Fibroblast of villous mesenchyme (primary cell): ENCODE measurements around the gene LRIF1. TPM values are rescaled to one million over a fixed set of nuclear protein-coding genes. Genes with fewer than 3 reads are reported as not detected.

Experiments used
- DNase-seq: peaks from one replicate; pipeline ENCODE4 v3.0.0-alpha.2; 2010; ENCODE audit warnings: low read depth
- H3K4me3 ChIP-seq: 2 replicates; pipeline ENCODE4 v1.5.1; 2011; ENCODE audit warnings: low read depth, mild to moderate bottlenecking, low read length
- total RNA-seq: library from RNA; depleted of rRNA; stranded (reverse); fragments of >200 nt; gene quantifications from 2 replicates; pipeline ENCODE4 v1.2.3, GENCODE V29; 2012
- TF ChIP-seq, protein P1 (sequence below): IDR thresholded peaks from 2 replicates; pipeline ENCODE4 v1.5.1; 2012; ENCODE audit warnings: low read depth, mild to moderate bottlenecking, low read length; ENCODE audit not compliant: insufficient read depth

LRIF1 gene
- total RNA-seq, 1 donor: 19.4 TPM

DNA sequence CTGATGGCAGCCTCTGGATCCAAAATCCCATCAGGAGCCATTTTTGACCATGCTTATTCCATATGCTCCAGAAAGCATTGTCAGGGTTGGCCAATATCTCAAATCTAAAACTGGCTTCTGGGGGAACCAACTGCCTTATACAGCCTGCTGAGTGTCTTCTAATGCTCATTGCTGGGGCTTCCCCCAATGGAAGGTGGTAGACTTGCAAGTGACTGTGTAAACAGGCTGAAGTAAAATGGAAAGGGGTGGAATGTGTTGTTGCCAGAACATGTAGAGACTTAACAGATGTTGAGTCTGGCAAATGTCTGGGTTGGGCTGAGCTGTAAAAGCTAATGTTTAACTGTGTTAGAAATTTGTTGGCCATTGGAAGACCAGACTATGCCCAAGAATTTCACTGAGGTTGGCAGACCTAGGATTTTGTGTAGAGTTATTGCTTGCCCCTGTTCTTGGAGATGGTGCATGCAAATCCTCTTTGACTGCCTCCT is 22.7 kb upstream of the LRIF1 start:
- H3K4me3 ChIP-seq: no peak overlapping the region
- TF ChIP-seq, protein P1, sequence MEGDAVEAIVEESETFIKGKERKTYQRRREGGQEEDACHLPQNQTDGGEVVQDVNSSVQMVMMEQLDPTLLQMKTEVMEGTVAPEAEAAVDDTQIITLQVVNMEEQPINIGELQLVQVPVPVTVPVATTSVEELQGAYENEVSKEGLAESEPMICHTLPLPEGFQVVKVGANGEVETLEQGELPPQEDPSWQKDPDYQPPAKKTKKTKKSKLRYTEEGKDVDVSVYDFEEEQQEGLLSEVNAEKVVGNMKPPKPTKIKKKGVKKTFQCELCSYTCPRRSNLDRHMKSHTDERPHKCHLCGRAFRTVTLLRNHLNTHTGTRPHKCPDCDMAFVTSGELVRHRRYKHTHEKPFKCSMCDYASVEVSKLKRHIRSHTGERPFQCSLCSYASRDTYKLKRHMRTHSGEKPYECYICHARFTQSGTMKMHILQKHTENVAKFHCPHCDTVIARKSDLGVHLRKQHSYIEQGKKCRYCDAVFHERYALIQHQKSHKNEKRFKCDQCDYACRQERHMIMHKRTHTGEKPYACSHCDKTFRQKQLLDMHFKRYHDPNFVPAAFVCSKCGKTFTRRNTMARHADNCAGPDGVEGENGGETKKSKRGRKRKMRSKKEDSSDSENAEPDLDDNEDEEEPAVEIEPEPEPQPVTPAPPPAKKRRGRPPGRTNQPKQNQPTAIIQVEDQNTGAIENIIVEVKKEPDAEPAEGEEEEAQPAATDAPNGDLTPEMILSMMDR: no peak
- no peak for DNase-seq

DNA sequence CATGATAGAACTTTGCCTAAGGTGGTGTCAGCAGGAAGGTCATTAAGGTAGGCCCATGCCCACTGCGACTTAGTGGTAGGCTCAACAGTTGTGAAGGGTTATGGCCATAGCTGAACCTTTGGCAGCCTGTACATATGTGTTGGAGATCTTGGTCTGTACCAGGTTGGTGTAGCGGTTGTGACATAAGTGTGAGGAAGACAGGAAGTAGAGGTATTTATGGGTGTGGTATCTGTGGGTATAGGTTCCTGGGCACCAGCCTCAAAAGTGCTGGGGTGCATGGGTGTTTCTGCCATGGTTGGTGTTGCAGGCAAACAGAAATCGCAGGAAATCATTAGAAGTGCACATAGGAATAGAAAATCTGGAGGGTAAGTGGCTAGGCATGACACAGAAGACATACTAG is 18.6 kb upstream of the LRIF1 start:
- TF ChIP-seq, protein P1: no peak
- H3K4me3 ChIP-seq: no peak overlapping the region

DNA sequence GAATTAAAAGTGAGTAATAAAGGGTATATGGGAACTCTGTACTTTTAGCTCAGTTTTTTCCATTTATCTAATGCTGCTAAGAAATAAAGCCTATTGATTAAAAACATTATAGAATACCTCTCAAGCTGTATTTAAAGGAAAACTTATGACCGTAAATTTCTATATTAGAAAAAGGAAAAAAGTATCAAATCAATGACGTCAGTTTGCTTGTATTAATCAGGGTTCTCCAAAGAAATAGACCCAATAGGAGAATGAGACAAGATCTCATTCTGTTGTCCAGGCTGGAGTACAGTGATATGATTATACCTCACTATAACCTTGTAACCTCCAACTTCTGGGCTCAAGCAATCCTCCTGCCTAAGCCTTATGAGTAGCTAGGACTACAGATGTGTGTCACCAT is 15.4 kb upstream of the LRIF1 start:
- TF ChIP-seq, protein P1: no peak
- DNase-seq: no peak
- H3K4me3 ChIP-seq: no peak overlapping the region

More for the DNA sequence above, 18.6 kb upstream of the LRIF1 start:
- no peak for DNase-seq

DNA sequence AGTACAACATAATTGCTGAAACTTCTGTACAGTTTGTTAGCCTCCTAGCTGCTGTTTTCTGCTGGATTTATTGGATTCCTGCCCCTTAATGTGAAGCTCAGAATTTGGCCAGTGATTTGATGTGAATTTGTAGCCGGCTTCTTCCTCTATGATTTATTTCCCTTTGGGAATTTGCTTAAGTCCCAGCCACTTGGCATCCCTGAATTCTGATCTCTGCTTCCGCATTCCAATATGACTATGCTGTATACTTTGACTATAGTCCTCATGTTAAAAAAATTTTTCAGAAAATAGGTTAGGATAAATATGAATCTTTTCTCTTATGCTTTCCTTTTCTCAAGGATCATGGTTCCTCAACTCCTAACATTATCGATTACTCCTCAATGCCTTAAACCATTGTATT is 12.4 kb upstream of the LRIF1 start:
- TF ChIP-seq, protein P1: no peak
- no peak for DNase-seq
- no peak overlapping the region for H3K4me3 ChIP-seq

DNA sequence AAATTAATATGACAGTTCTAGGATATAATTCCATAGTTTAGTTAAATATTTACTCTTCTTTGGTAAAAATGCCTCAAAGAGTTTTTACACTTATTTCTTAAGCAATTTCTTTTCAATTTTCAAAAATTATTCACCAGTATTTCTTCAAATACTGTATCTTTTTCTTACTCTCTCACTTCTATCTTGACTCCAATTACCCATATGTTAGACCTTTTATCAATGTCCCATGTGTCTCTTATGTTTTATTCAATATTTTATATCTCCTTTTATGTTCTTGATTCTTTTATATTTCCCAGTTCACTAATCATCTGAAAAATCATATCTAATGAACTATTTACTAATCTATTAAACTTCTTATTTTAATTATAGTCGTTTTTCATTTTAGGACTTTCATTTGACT is 11.5 kb upstream of the LRIF1 start:
- H3K4me3 ChIP-seq: no peak overlapping the region
- DNase-seq: no peak
- TF ChIP-seq, protein P1: no peak

DNA sequence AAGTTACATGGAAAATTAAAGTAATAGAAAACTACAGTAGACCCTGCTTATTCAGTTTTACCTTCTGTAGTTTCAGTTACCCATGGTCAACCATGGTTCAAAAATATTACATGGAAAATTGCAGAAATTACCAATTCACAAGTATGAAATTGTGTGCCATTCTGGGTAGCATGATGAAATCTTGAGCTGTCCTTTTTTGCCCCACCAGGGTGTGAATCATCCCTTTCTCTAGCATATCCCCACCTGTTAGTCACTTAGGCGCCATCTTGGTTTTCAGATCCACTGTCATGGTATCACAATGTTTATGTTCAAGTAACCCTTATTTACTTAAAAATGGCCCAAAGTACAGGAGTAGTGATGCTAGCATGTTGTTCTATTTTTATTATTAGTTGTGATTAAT is 3.5 kb upstream of the LRIF1 start:
- TF ChIP-seq, protein P1: no peak
- DNase-seq: no peak
- H3K4me3 ChIP-seq: no peak overlapping the region

DNA sequence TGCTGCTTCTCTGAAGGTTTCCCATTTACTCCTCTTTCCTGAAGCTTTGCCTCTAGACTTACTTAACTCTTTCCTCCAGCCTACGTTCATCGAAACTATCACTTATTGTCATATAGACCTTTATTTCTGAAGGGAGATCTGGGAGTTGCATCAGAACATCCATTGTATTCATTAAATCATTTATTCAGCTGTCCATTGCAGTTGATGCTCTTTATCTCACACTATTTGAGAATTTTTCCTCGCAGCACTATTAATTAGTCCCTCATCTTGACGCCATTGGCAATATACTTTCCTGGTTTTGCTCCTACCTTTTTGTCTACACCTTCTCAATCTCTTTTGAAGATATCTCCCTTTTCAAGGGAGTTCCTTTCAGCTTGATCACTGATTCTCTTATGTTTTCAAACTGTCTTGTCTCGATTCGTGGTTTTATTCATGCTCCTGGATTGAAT is 757 bp upstream of the LRIF1 start:
- DNase-seq: no peak
- H3K4me3 ChIP-seq: peak overlapping the region; percentile 97
- TF ChIP-seq, protein P1: no peak
